Common myeloid progenitor, CD34-positive (primary cell): ENCODE results near the gene HLF.

ENCODE experiments used
- CTCF ChIA-PET: fragments of 350-600 bp; sonication (Branson Sonifier 250); formaldehyde crosslinking; loops from one replicate; lab custom pipeline; 2021; ENCODE audit warnings: antibody characterized with exemption; lab: Charles Lee
- POLR2A ChIA-PET: fragments of 350-600 bp; sonication (Branson Sonifier 250); formaldehyde crosslinking; loops from one replicate; lab custom pipeline; 2021; ENCODE audit warnings: antibody characterized with exemption; lab: Charles Lee
- DNase-seq, 3 donors: peaks; one replicate each; pipeline versions ENCODE4 v3.0.0 to v3.0.0-alpha.2; 2013
- H3K27ac ChIP-seq, 2 experiments: 1 replicate in 1 of 2; 2 replicates in 1 of 2; pipeline ENCODE4 v1.7.0; 2013; ENCODE audit warnings: inconsistent platforms in 2 of 2, low read length in 2 of 2, mild to moderate bottlenecking in 2 of 2, low read depth in 1 of 2, moderate library complexity in 1 of 2; ENCODE audit not compliant: severe bottlenecking in 2 of 2, insufficient read depth in 1 of 2, poor library complexity in 1 of 2
- H3K27me3 ChIP-seq, 5 experiments: replicated peaks in 2 of 5; 1 replicate in 3 of 5; 2 replicates in 2 of 5; pipeline versions ENCODE4 v1.6.1 to v1.7.0; 2013; ENCODE audit warnings: low read length in 4 of 5, mild to moderate bottlenecking in 2 of 5, moderate library complexity in 2 of 5, inconsistent platforms in 1 of 5; ENCODE audit not compliant: insufficient read depth in 5 of 5, control insufficient read depth in 4 of 5
- H3K36me3 ChIP-seq, 4 experiments: 1 replicate in 2 of 4; 2 replicates in 2 of 4; pipeline versions ENCODE4 v1.6.1 to v1.7.0; 2013; ENCODE audit warnings: low read length in 3 of 4, control low read depth in 1 of 4, mild to moderate bottlenecking in 1 of 4; ENCODE audit not compliant: control insufficient read depth in 4 of 4, insufficient read depth in 4 of 4
- H3K4me1 ChIP-seq, 4 experiments: 1 replicate in 3 of 4; 2 replicates in 1 of 4; pipeline versions ENCODE4 v1.6.1 to v1.7.1; 2013; ENCODE audit warnings: low read length in 3 of 4, mild to moderate bottlenecking in 3 of 4, control low read depth in 1 of 4, inconsistent platforms in 1 of 4, moderate library complexity in 1 of 4; ENCODE audit not compliant: control insufficient read depth in 4 of 4, insufficient read depth in 4 of 4; ENCODE audit errors: control extremely low read depth in 1 of 4
- H3K4me3 ChIP-seq, 7 experiments: 1 replicate in 4 of 7; 2 replicates in 3 of 7; pipeline versions ENCODE4 v1.5.1 to v1.7.0; 2013; ENCODE audit warnings: mild to moderate bottlenecking in 7 of 7, low read length in 6 of 7, moderate library complexity in 6 of 7, inconsistent platforms in 2 of 7, low read depth in 2 of 7, control low read depth in 1 of 7; ENCODE audit not compliant: insufficient read depth in 4 of 7, control insufficient read depth in 1 of 7; ENCODE audit errors: extremely low read depth in 1 of 7
- H3K9me3 ChIP-seq, 5 experiments: 1 replicate in 4 of 5; 2 replicates in 1 of 5; pipeline versions ENCODE4 v1.6.1 to v1.7.1; 2013; ENCODE audit warnings: low read length in 4 of 5, mild to moderate bottlenecking in 2 of 5, inconsistent platforms in 1 of 5, low read depth in 1 of 5, moderate library complexity in 1 of 5; ENCODE audit not compliant: control insufficient read depth in 4 of 5, insufficient read depth in 2 of 5; ENCODE audit errors: control extremely low read depth in 1 of 5
- WGBS: methylation state at CpG from one replicate; pipeline ENCODE4 v1.1.5; 2013; ENCODE audit not compliant: insufficient coverage; 5-methylcytosine and 5-hydroxymethylcytosine counted together

HLF gene

DNA sequence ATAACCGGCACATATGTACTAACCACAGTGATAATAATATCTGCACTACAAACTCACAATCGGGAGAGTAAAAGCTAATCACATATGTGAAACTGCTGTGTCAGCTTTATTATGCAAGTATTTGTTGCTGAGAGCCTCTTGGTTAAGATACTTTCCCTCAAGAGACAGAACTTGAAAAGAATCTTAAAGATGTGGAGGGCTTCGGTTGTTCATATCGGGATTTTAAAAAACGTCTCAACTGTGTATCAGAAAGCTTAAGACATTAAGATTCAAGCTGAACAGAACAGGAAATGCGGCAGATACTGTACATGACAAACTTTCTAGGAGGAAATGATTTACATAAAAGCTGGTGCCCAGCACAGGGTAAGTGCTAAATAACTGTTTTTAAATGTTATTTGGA, 27.5 kb upstream of the HLF start:
- Histone ChIP-seq H3K27me3 (no peaks in the 10 kb centered on the region), H3K27ac (no peak overlapping the region)
- CTCF ChIA-PET = interaction anchor here (0.8 to 3.2 kb wide), 11 partner anchors 8 to 244 kb away, joined by 3 to 12 read pairs (median 5); partner anchors contain the start of gene HLF

DNA sequence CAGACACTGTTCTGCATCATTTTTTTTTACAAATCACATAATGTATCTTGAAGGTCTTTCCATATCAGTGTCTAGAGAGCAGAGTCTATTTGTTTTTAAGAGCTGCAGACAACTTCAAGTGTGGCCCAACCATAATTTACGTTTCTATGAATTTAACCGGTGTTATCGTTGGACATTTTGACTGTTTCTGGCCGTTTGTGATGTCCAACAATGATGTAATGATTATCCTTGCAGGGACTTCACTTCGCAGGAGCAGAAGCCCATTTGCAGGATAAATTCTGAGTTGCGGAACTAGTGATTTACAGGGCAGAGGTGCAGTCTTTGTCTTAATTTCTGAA, 26.9 kb upstream of the HLF start:
- 13% methylated on average over 6 of the region's 6 CpGs for WGBS
- ChIA-PET CTCF (interaction anchor here (0.8 to 3.2 kb wide), 11 partner anchors 9 to 244 kb away, joined by 3 to 12 read pairs (median 5); partner anchors contain the start of gene HLF), POLR2A (interaction anchor here (1.0 to 1.8 kb wide), 3 partner anchors 26 to 57 kb away, joined by 3 to 7 read pairs (median 3); partner anchors contain the start of gene HLF)
- H3K9me3 ChIP-seq = peaks cover 0 to 3% (median 0%) of the 10 kb centered on the region in 5 experiments
- H3K4me1 ChIP-seq = peaks cover 4 to 31% (median 25%) of the 10 kb centered on the region in 4 experiments
- no peaks in the 10 kb centered on the region for H3K27me3 ChIP-seq
- peak overlapping the region in 6 of 7 experiments; percentile 7 to 91 (median 75) for H3K4me3 ChIP-seq
- no peak overlapping the region for H3K27ac ChIP-seq
- no peaks in the 10 kb centered on the region for H3K36me3 ChIP-seq
- DNase-seq = no peak

More for the DNA sequence above, 27.5 kb upstream of the HLF start:
- Histone ChIP-seq H3K36me3 (no peaks in the 10 kb centered on the region), H3K4me1 (peaks cover 4 to 31% (median 25%) of the 10 kb centered on the region in 4 experiments), H3K9me3 (peaks cover 0 to 3% (median 0%) of the 10 kb centered on the region in 5 experiments), H3K4me3 (peak overlapping the region in 2 of 7 experiments; percentile 19 to 31)
- POLR2A ChIA-PET = interaction anchor here (0.6 to 1.8 kb wide), 2 partner anchors 18 to 27 kb away, joined by 3 to 7 read pairs; partner anchors contain the start of gene HLF
- DNase-seq = peak; percentile 22 to 68 (median 54)
- WGBS = 0% methylated on average over 4 of the region's 6 CpGs

DNA sequence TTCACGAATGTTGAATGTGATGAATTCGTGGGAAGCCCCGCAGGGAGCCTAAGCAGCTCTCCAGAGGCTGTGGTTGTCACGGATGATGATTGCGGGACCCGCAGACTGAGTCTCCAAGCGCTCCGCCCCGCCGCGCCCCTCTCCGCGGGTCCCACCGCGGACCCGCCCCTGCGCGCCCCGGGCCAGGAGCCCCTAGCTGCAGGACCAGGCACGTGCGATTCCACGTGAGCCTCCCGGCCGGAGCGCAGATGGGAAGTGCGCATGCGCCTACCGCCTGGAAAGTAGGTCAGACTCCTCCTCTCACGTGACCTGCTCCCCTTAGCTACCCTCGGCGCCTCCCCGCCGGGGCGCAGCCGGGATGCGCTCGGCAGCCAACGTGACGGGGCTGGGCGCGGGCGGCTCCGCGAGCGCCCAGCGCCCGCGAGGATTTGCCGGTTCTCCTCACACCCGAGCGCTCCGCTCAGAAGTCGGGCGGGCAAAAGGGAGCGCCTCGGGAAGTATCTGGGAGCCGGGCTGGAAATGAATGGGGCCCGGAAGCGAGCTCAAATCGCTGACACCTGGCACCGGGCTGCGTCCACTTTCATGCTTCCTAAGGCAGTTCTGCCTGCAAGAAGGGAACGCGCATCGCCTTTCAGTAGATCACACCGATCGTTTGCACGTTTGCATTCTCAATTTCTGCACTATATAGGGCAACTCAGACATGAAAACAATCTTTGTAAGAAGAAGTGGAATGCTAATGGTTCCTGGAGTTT, 26.4 kb upstream of the HLF start:
- ChIA-PET POLR2A (interaction anchor here (1.0 to 1.8 kb wide), 3 partner anchors 25 to 56 kb away, joined by 3 to 7 read pairs (median 3); partner anchors contain the start of gene HLF), CTCF (interaction anchor here (0.8 to 3.2 kb wide), 16 partner anchors 9 to 245 kb away, joined by 3 to 12 read pairs (median 4); partner anchors contain the start of gene HLF)
- H3K27ac ChIP-seq = no peak overlapping the region
- peak; percentile 92 to 94 (median 94) for DNase-seq
- peaks cover 4 to 31% (median 25%) of the 10 kb centered on the region in 4 experiments for H3K4me1 ChIP-seq
- peak overlapping the region; percentile 45 to 91 (median 77) for H3K4me3 ChIP-seq
- H3K36me3 ChIP-seq = no peaks in the 10 kb centered on the region
- H3K27me3 ChIP-seq = no peaks in the 10 kb centered on the region
- WGBS = 0% methylated on average over 62 of the region's 68 CpGs
- peaks cover 0 to 3% (median 0%) of the 10 kb centered on the region in 5 experiments for H3K9me3 ChIP-seq

DNA sequence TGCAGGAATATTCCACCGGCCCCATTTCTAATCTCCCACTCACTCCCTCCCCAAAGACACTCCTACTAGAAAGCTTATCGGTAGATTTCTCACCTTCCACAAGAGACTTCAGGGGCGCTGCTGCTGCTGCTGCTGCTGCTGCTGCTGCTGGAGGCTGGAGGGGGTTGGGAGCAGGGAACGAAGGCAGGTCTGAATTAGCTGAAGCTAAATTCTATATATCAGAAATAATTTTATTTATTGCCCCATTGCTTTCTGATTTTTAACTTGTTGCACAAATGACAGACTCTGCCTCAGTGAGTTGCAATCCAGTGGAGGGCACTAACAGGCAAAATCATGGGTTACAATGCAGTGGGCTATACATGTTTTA, 25.8 kb upstream of the HLF start:
- POLR2A ChIA-PET = interaction anchor here (1.0 kb wide), 2 partner anchors 28 to 56 kb away, joined by 3 read pairs; no protein-coding TSS in a partner anchor

DNA sequence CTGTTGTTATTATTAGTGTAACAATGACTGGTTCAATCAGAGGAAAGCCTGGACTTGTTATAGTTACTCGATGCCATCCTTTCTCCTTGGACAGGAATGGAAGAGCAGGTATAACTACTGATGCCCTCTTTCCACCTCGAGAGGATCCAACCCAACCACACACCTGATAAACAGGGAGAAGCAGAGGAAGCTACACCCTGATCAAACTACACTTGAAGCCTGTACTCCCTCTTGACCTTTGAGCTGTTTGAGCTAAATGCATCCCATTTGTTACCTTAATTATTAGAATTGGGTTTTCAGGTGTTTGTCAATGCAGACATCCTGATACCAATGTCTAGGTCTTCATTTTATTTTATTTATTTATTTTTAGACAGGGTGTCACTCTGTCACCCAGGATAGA, 23.7 kb upstream of the HLF start:
- no peak for DNase-seq
- WGBS = no CpG with 5 or more reads among the region's 2 CpGs

More for the DNA sequence above, 25.8 kb upstream of the HLF start:
- Histone ChIP-seq H3K36me3 (no peaks in the 10 kb centered on the region), H3K27me3 (no peaks in the 10 kb centered on the region), H3K4me3 (peak overlapping the region in 6 of 7 experiments; percentile 70 to 91 (median 78)), H3K4me1 (peaks cover 4 to 31% (median 25%) of the 10 kb centered on the region in 4 experiments), H3K27ac (no peak overlapping the region), H3K9me3 (peaks cover 0 to 3% (median 0%) of the 10 kb centered on the region in 5 experiments)
- CTCF ChIA-PET = interaction anchor here (0.8 to 3.2 kb wide), 12 partner anchors 10 to 175 kb away, joined by 3 to 12 read pairs (median 4); partner anchors contain the start of gene HLF
- DNase-seq = peak in 2 of 3 donors; percentile 35 to 64
- no CpG with 5 or more reads among the region's 4 CpGs for WGBS

DNA sequence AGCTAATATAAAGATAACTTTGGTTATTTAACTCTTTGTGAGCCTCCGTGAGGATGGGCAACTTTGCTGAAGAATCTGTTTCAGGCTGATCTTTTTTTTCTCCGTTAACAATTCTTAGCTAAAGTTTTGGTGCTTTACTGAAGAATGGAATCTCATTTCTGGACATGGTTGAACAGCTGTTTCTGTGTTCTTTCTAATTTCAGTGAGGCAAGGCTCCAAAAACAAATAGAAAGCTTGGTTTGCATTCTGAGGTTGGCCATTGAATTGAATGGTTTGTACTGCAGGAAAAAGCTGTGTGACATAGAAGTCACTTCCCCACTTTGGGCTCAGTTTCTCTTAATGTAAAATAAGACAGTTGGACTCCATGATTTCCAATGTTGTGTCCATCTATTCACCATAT, 22.3 kb upstream of the HLF start:
- WGBS = 100% methylated on average over 2 of the region's 2 CpGs
- Histone ChIP-seq H3K9me3 (peaks cover 0 to 4% (median 0%) of the 10 kb centered on the region in 5 experiments), H3K36me3 (no peaks in the 10 kb centered on the region), H3K27me3 (no peaks in the 10 kb centered on the region), H3K4me3 (no peak overlapping the region), H3K27ac (no peak overlapping the region), H3K4me1 (peaks cover 4 to 19% (median 13%) of the 10 kb centered on the region in 4 experiments)
- DNase-seq = no peak
- POLR2A ChIA-PET = no interaction called here
- CTCF ChIA-PET = interaction anchor here (1.4 to 1.9 kb wide), 2 partner anchors 11 to 13 kb away, joined by 5 to 6 read pairs; no protein-coding TSS in a partner anchor

More for the DNA sequence above, 23.7 kb upstream of the HLF start:
- Histone ChIP-seq H3K4me1 (peaks cover 4 to 31% (median 25%) of the 10 kb centered on the region in 4 experiments), H3K27ac (no peak overlapping the region), H3K9me3 (peaks cover 0 to 3% (median 0%) of the 10 kb centered on the region in 5 experiments), H3K4me3 (no peak overlapping the region), H3K36me3 (no peaks in the 10 kb centered on the region), H3K27me3 (no peaks in the 10 kb centered on the region)
- ChIA-PET CTCF (interaction anchor here (1.9 kb wide), 1 partner anchor 10 kb away, joined by 6 read pairs; no protein-coding TSS in a partner anchor), POLR2A (no interaction called here)
